ENCODE results near the gene MDM1. TPM values are rescaled to one million over a fixed set of nuclear protein-coding genes. Genes with fewer than 3 reads are reported as not detected.

The MDM1 gene
- total and polyA plus RNA-seq, 2 of the 13 experiments (the other 11 are each of a cell fraction or from before 2014, with no cell fraction given) = 4.6 to 15.2 TPM

DNA sequence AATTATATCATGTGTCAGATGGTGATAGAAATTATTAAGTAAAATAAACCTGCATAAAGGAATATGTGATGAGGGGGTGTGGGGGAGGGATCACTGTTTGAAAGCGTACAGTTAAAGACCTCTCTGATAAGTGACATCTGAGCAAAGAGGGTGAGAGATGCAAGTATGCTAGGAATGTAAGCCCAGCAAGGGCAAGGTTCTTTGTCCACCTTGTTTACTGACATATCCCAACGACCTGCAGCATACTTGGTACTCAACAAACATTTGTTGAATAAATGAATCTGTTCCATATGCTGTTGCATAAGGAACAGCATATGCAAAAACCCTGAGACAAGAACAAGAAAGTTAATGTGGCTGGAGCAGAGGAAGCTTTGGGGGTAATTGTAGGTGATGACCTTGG lies 12.0 kb upstream of the MDM1 start (continued):
- TF ChIP-seq, protein P1, sequence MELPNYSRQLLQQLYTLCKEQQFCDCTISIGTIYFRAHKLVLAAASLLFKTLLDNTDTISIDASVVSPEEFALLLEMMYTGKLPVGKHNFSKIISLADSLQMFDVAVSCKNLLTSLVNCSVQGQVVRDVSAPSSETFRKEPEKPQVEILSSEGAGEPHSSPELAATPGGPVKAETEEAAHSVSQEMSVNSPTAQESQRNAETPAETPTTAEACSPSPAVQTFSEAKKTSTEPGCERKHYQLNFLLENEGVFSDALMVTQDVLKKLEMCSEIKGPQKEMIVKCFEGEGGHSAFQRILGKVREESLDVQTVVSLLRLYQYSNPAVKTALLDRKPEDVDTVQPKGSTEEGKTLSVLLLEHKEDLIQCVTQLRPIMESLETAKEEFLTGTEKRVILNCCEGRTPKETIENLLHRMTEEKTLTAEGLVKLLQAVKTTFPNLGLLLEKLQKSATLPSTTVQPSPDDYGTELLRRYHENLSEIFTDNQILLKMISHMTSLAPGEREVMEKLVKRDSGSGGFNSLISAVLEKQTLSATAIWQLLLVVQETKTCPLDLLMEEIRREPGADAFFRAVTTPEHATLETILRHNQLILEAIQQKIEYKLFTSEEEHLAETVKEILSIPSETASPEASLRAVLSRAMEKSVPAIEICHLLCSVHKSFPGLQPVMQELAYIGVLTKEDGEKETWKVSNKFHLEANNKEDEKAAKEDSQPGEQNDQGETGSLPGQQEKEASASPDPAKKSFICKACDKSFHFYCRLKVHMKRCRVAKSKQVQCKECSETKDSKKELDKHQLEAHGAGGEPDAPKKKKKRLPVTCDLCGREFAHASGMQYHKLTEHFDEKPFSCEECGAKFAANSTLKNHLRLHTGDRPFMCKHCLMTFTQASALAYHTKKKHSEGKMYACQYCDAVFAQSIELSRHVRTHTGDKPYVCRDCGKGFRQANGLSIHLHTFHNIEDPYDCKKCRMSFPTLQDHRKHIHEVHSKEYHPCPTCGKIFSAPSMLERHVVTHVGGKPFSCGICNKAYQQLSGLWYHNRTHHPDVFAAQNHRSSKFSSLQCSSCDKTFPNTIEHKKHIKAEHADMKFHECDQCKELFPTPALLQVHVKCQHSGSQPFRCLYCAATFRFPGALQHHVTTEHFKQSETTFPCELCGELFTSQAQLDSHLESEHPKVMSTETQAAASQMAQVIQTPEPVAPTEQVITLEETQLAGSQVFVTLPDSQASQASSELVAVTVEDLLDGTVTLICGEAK (IDR thresholded peaks at IDR 0.05) = no peak
- TF ChIP-seq, protein P1 (CRISPR knock-in tag; IDR thresholded peaks at IDR 0.05) = no peak
- TF ChIP-seq GRHL1 (CRISPR knock-in tag; conservative IDR thresholded peaks at IDR 0.05) (no peak), MBD4 (IDR thresholded peaks at IDR 0.05; ENCODE audit: borderline replicate concordance, low read length) (no peak), ZNF839 (CRISPR knock-in tag; IDR thresholded peaks at IDR 0.05; ENCODE audit: borderline replicate concordance) (no peak), CHD4 (IDR thresholded peaks at IDR 0.05; ENCODE audit: borderline replicate concordance, low read length) (no peak), ZFP41 (CRISPR knock-in tag; IDR thresholded peaks at IDR 0.05; ENCODE audit: borderline replicate concordance) (no peak), HNF4A (CRISPR knock-in tag; IDR thresholded peaks at IDR 0.05) (peak; percentile 81), CBX2 (IDR thresholded peaks at IDR 0.05; ENCODE audit: low read depth, low read length) (no peak), CBX2 (CRISPR knock-in tag; IDR thresholded peaks at IDR 0.05; ENCODE audit: low read depth) (no peak), KDM1A (CRISPR knock-in tag; IDR thresholded peaks at IDR 0.05) (peak; percentile 82; the same call in 1 of the 2 replicates)
- TF ChIP-seq, protein P2, sequence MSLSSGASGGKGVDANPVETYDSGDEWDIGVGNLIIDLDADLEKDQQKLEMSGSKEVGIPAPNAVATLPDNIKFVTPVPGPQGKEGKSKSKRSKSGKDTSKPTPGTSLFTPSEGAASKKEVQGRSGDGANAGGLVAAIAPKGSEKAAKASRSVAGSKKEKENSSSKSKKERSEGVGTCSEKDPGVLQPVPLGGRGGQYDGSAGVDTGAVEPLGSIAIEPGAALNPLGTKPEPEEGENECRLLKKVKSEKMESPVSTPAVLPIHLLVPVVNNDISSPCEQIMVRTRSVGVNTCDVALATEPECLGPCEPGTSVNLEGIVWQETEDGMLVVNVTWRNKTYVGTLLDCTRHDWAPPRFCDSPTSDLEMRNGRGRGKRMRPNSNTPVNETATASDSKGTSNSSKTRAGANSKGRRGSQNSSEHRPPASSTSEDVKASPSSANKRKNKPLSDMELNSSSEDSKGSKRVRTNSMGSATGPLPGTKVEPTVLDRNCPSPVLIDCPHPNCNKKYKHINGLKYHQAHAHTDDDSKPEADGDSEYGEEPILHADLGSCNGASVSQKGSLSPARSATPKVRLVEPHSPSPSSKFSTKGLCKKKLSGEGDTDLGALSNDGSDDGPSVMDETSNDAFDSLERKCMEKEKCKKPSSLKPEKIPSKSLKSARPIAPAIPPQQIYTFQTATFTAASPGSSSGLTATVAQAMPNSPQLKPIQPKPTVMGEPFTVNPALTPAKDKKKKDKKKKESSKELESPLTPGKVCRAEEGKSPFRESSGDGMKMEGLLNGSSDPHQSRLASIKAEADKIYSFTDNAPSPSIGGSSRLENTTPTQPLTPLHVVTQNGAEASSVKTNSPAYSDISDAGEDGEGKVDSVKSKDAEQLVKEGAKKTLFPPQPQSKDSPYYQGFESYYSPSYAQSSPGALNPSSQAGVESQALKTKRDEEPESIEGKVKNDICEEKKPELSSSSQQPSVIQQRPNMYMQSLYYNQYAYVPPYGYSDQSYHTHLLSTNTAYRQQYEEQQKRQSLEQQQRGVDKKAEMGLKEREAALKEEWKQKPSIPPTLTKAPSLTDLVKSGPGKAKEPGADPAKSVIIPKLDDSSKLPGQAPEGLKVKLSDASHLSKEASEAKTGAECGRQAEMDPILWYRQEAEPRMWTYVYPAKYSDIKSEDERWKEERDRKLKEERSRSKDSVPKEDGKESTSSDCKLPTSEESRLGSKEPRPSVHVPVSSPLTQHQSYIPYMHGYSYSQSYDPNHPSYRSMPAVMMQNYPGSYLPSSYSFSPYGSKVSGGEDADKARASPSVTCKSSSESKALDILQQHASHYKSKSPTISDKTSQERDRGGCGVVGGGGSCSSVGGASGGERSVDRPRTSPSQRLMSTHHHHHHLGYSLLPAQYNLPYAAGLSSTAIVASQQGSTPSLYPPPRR (CRISPR knock-in tag; IDR thresholded peaks at IDR 0.05; ENCODE audit: borderline replicate concordance) = peak; percentile 25; the same call in 1 of the 2 replicates
- TF ChIP-seq, protein P3, sequence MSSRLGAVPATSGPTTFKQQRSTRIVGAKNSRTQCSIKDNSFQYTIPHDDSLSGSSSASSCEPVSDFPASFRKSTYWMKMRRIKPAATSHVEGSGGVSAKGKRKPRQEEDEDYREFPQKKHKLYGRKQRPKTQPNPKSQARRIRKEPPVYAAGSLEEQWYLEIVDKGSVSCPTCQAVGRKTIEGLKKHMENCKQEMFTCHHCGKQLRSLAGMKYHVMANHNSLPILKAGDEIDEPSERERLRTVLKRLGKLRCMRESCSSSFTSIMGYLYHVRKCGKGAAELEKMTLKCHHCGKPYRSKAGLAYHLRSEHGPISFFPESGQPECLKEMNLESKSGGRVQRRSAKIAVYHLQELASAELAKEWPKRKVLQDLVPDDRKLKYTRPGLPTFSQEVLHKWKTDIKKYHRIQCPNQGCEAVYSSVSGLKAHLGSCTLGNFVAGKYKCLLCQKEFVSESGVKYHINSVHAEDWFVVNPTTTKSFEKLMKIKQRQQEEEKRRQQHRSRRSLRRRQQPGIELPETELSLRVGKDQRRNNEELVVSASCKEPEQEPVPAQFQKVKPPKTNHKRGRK (CRISPR knock-in tag; IDR thresholded peaks at IDR 0.05) = no peak
